DMS53 (cell line): ENCODE measurements around the gene FRMD5.
A peak's percentile ranks its signal among the peaks of the same experiment; 100 is the strongest.
"Not testable (repeated sequence)": the region's sequence is repeated elsewhere in the genome, so short reads cannot be mapped to it uniquely, and the experiment has no call there.

Experiments used
- DNase-seq: peaks from one replicate; lab custom pipeline; 2025; lab: John Stamatoyannopoulos, UW

Gene FRMD5

DNA sequence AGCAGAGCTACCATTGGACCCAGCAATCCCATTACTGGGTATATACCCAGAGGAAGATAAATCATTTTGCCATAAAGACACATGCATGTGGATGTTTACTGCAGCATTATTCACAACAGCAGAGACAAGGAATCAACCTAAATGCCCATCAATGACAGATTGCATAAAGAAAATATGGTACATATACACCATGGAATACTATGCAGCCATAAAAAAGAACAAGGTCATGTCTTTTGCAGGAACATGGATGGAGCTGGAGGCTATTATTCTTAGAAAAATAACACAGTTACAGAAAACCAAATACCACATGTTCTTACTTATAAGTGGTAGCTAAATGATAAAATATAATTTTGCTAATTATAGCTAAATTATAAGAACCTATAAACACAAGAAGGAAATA lies 162.3 kb downstream of the FRMD5 start:
- DNase-seq = not testable (repeated sequence)

DNA sequence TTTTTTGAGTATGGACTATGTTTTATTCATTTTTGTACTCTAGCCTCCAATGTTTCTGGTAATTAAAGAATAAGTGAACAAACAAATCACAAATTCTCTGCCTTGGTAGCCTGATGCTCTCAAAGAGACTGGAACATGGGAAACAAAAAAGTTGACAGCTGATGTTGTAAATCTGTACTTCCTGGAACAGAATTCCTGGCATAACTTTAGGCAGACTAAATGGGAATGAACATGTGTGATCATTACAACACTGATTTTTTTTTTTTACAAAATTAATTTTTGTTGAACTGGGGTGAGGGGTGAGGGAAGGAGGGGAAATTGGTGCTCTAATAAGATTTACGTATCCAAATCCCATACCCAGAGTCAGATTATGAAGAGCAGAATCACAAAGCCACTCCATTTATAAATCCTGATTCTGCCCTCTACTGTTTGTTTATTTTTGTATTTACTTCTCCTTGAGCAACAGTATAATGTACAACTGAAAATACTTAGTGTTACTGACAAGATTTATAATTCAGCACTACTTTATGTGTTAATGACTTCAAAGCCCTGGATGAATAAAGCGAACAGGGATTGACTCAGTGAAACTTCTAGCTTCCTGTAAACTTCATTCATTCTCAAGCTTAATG lies 165.0 kb downstream of the FRMD5 start:
- no peak for DNase-seq

DNA sequence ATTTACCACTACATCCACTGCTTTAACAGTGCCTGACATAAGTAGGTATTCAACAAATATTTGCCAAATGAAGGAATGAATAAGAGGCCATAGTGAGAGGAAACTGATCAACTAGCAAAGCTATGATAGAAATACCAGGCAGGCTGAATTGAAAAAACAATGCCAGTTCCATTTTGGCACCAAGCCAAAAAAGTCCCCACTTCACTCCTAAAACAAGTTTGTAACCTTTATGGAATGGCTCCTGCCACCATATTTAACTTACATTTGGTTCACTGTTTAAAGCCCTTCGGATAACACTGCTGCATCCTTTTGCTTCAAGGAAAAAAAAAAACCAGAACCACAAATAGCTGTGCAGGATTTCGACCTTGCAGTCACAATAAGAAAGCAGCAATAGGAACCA lies 166.1 kb downstream of the FRMD5 start:
- DNase-seq = peak; percentile 11

DNA sequence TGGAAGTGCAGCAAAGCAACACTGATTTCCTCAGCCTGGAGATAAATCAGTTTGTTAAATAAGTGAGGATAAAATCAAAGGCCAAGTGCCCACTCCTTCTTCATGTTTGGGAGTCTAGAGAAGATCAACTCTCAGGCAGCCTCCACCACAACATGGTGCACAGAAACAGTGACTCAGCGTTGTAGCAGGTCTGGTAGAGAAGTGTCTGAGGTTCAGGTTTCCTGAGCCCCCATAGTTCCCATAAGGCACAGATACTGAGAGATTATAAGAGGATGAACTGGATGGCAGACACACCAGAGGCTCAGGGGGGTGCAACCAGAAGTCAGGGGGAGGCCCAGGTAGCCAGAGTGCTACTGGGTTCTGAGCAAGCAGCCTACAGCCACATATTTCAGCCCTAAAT lies 166.7 kb downstream of the FRMD5 start:
- DNase-seq = peak; percentile 14

DNA sequence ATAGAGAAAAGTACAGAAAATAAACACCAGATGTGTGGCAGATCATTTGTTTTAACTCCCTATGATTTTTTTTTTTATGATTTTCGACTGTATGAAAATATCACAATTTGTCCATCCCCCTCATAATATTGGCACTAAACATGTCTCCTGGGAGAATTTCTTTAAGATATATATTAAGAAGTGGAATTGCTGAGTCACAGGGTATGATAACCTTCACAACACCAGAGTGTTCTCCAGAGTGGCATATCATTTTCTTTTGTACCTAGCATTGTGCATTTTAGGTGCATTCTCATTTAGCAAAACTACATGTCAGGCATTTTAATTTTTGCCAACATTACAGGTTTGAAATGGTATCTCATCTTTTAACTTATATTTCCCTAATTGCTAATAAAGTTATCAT lies 170.9 kb downstream of the FRMD5 start:
- DNase-seq = no peak

DNA sequence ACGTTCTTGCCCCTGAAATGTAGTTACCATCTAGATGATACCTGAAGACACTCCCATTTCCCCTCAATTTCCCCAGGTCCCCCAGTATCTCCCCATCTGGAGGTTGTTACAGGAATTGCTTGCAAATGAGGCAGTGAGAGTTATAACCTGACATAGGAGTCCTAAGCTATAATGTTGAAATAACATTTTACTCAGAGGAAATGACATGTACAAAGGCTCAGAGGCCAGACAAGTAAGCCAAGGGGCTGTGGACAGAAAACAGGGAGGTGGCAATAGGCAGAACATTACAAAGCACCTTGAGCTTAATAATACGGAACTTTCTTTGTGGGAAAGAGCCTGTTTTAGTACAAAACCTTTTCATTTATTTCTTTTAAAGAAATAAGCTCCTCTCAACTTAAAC lies 171.9 kb downstream of the FRMD5 start:
- DNase-seq = no peak

DNA sequence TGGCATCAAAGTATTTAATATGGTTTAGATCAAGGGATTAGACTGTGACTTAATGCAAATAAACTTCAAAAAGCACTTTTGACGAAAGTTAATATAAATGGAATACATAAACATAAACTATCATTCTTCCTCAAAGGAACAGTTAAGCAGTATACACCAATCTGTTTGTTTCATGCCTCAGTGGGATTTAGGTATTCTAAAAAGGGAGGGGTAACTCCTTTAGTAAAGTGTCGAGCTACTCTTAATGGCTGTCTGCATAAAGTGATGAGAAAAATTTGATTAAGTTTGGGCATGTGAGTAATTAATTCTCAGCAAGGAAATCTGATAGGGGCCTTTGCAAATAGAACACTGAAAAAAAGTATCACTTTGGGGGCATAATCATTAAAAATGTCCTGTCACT lies 176.9 kb downstream of the FRMD5 start:
- DNase-seq = no peak

DNA sequence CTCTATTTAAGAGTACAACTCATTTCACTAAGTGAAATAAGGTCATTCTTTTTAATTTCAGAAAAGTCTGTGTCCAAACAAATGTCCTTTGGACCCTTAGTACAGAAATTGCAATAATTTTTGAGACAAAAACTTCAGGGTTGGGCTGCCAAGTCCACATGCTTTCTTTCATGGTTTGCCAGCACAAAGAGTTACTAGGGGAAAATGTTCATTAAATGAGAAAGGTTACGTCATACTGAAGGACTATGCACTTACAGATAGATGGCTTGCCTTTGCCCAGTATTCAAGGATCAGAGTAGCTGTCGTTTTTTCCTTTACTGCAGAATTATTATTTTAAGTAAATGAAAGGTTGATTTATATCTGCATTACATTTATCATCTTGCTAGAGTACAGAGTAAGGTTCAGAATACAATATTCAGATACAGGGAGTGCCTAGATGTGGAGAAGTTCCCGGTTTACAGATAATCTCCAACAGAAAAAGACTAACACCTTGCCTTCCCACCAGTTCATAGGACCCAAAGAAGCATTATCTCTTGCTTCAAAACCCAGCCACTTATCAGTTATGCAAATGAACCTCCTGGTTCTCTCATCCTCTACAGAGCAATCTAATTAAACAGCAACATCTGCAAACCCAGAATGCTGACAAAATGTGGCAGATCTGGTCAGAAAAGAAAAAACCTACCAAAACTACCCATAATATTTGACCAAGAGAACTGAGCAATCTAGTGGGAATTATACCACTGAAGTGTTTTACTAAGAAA lies 179.3 kb downstream of the FRMD5 start:
- no peak for DNase-seq

DNA sequence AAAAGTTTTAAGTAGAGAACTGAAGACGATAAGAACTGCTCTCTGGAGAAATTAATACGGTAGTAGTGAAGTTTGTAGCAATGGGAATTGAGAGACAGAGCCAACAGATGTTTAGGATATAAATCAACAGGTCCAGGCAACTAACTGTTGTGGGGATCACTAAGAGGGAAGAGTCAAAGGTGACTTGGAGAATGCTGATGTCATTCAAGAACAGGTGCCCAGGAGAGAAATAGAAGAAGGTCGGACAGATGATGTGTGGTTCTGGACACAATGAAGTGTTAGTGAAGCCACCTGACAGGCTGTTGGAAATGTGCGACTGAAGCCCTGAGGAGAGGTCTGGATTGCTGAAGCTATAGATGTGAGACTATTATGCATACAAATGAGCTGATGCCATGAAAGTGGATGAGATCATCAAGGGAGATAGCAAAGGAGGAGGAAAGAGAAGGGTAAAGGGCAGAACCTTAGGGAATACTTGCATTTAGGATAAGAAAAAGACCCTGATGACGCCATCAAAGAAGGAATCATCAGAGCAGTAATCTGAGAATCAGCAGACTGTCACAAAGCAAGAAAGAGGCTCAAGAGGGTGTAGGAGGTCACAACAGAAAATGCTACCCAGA lies 183.7 kb downstream of the FRMD5 start:
- DNase-seq = no peak

DNA sequence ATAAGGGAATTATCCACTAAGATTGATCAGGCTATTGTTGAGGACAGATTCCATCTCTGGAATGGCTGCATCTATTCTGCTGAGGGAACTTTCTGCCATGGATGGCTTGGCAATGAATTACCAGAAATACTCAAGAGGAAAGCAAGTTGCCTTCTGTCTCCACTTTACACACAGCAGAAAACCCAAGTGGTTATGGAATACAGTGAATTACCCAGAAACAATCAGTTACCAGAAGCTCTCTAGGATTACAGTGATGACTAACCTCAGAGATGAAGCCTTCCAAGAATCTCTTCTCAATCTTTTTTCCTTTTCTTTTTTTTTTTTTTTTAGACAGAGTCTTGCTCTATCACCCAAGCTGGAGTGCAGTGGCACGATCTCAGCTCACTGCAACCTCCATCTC lies 185.0 kb downstream of the FRMD5 start:
- no peak for DNase-seq

DNA sequence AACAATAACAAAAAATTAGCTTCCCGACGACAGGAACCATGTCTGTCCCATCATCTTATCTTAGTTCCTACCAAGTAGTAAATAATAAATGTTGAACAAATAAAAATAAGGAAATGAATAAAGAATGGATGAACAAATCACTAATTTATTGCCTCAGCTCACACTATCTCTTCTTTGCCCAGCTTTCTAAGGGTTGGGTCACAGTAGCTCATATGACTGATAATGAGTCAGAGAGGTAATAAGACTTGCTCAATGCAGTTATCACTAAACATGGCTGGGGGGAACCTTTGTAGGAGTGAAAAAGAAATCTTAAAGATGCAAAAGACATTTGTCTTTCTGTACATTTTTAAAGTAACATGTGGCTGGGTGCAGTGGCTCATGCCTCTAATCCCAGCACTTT lies 186.0 kb downstream of the FRMD5 start:
- DNase-seq = no peak

DNA sequence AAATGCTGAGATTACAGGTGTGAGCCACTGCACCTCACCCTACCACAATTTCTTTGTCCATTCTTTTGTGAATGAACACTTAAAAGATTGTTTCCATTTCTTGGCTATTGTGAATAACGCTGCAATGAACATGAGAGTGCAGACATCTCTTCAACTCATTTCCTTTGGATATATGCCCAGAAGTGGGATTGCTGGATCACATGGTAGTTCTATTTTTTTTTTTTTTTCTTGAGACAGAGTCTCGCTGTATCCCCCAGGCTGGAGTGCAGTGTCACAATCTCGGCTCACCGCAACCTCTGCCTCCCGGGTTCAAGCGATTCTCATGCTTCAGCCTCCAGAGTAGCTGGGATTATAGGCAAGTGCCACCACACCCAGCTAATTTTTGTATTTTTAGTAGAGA lies 194.8 kb downstream of the FRMD5 start:
- not testable (repeated sequence) for DNase-seq

DNA sequence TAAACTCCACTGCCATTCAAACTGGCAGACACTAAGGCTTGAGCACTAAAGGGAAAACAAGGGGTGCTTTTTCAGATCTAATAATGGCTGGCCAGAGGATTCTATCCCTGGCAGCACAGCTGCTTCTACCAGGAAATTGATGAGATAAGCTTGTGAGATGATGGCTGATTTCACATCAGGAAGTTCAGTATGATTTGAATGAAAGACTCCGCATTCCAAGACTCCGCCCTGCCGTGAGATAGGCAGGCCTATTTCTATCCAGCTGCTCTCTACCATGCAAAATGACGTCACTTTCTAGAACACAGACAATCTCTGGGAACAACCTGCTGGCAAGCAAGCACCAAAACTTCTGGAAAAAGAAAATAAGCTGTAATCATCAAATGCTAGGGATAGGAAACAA lies 196.5 kb downstream of the FRMD5 start:
- DNase-seq = peak; percentile 14

DNA sequence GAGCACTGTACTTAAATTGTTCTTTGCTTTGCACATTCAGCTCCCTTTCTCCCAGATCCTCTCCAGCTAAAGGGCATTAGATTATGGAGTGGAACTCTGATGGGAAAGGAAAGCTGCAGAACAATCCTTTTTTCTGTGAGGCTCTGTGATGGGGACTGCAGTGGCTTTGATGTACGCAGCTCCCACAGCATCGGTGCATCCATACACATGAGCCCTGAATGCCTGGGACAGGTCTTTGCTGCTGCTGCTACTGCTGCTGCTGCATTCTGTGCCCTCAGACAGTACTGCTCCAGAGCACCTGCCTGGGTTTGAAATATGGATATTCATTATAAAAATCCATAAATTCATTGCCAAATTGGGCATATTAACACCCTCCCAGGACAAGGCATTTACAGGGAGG lies 203.9 kb downstream of the FRMD5 start:
- no peak for DNase-seq

DNA sequence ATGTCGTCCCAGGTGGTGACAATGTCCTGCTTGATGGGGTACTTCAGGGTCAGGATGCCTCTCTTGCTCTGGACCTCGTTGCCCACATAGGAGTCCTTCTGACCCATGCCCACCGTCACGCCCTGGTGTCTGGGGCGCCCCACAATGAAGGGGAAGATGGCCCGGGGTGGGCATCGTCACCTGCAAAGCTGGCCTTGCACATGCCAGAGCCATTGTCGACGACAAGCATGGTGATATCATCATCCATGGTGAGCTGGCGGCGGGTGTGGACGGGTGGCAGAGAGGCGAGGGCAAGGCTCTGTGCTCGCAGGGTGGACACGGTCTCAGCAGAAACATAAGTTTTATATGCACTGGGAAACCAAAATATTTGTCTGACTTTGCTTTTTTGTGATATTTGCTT lies 205.1 kb downstream of the FRMD5 start:
- no peak for DNase-seq

DNA sequence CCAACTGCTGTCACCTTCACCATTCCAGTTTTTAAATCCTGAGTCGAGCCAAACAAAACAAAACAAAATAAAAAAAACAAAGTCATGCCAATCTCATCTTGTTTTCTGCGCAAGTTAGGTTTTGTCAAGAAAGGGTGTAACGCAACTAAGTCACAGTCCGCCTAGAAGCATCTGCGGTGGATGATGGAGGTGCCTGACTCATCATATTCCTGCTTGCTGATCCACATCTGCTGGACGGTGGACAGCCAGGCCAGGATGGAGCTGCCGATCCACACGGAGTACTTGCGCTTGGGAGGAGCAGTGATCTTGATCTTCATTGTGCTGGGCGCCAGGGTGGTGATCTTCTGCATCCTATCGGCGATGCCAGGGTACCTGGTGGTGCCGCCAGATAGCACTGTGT lies 206.2 kb downstream of the FRMD5 start:
- no peak for DNase-seq

DNA sequence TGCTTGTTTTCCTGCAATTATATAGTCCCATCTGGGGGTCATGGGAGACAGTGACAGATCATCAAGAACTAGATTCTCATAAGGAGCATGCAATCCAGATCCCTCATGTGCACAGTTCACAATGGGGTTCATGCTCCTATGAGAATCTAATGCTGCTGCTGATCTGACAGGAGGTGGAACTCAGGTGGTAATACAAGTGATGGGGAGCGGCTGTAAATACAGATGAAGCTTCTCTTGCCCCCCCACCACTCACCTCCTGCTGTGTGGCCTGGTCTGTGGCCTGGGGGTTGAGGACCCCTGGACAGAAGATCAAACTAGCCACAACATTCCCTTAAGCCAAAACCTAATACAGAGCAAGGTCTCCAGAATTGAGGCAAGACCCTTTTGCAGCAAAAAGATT lies 207.1 kb downstream of the FRMD5 start:
- no peak for DNase-seq

DNA sequence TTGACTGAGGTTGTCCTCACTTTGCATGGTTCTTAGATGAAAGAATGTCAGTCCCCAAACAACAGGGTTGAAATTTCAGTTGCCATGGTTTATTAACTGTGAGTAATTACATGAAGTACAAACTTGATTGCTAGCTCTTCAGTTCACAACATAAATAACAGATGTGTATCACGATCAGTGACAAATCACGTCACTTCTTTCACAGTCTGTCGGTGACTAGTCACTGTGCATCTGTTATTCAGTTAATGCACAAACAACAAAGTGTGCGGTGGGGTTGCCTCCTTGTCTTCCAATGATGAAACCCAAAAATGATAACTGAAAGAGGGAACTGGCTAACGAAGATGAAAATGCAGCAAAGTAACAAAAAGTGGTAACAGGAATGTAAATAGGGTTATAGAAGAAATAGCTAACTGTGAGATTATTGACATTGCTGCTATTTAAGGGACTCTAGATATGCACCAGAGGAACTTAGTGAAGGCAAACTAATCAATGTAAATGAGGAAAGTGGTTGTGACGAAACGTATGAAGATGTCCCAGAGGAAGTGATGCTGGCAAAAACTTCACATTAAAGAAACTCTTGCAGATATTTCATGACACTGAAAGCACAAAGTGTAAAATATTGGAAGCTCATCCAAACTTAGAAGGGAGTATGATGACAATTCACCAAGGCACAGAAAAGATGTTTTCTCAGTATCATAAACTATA lies 208.9 kb downstream of the FRMD5 start:
- DNase-seq = no peak

DNA sequence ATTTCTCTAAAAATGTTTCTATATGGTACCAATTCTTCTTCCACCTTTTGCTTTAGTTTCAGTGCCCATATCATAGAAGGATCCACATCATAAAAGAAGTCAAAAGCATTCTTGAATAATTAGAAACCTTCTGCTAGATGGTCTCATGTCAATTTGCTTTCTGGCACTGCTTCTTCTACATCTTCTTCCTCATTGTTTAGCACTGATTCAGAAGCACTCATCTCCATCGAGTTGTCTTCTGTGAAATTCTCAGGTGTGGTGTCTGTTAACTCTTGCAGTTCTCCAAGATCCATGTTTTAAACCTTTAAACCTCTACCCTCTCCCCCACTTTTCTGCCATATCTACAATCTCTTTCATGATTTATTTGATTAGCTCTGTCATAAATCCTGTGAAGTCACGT lies 213.5 kb downstream of the FRMD5 start:
- no peak for DNase-seq

DNA sequence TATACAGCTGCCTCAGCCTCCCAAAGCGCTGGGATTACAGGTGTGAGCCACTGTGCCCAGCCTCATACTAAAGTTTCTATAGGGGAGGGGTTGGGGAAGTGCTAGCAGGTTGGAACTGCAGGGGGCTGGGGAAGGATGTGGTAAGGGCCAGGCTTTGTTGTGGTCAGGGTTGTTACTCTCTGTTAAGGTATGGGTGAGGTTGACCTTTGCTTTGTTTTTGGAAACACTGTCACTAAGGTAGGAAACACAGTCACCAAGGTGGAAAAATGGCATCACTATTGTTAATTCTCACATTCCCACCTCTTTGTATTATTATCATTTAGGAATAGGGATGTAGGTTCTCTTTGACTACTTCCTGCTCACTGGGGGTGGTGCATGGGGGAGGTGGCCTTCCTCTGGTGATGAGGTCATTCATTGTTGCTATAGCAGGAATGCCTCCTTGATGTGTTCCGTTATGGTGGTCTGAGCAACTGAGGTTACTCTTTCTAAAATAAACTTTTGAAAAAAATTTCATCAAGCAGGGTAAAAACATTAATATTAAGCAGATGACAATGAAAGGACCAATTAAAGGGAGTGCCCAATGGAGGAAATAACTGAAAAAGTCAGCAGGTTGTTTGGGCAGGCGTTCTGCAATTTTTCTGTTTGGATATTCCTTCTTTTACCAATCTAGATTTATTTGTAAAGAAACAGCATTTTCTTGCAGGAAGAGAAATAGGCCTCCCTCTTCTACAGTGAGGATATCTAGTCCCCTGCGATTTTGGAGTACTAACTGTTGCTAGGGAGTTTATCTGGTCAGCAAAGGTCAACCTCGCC lies 217.8 kb downstream of the FRMD5 start:
- DNase-seq = peak; percentile 20

DNA sequence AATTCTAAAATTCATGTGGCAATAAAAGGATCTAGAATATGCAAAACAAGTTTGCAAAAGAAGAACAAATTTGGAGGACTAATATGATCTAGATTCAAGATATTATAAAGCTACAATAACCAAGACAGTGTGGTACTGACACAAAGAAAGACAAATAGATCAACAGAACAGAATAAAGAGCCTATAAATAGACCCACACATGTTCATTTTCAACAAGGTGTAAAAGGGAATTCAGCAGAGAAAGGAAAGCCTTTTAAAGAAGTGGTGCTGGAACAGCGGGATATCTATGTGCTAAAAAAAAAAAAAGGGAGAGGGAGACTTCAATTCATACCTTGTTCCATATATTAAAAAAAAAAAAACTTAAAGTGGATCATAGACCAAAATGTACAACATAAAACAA lies 219.3 kb downstream of the FRMD5 start:
- peak; percentile 9 for DNase-seq

DNA sequence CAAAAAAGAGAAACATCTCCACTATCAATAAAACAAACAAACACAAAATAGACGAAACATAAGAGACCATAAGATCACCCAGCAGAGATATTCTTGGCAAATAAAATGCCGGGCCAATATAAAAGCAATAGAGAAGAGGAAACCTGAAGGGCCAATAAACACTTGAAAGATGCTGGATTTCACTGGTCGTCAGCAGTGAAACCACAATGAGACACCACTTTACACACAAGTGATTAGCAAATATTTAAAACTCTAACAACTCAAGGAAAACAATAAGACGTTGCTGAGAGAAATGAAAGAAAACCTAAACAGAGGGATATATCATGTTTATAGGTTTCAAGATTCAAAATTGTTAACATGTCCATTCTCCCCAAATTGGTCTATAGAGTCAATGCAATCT lies 219.7 kb downstream of the FRMD5 start:
- DNase-seq = peak; percentile 51
